ENCODE data around the gene HLA-DRA.

- TF ChIP-seq POLR2A (IDR thresholded peaks at IDR 0.05; ENCODE audit: low read length) = no peak
- no peak for TF ChIP-seq GATA1 (IDR thresholded peaks at IDR 0.05; ENCODE audit: low read depth, low read length)
Measured at GRCh38 chr6:32402812-32403211, 36.9 kb upstream of the HLA-DRA start.

All from erythroblast (primary cell).